AG10803 (cell line): ENCODE data around the gene KCNG2.

Source experiments
- DNase-seq: peaks from one replicate; pipeline ENCODE4 v3.0.0; 2010; ENCODE audit warnings: low read depth
- H3K4me3 ChIP-seq: 2 replicates; pipeline ENCODE4 v1.5.1; 2011; ENCODE audit warnings: mild to moderate bottlenecking, low read length, control low read depth
- CTCF ChIP-seq: conservative IDR thresholded peaks from 2 replicates; pipeline ENCODE4 v1.5.1; 2011; ENCODE audit warnings: mild to moderate bottlenecking, low read length, control low read depth, inconsistent platforms

KCNG2 gene

GRCh38 chr18:79816092-79816491, 18.4 kb downstream of the KCNG2 start:
- no peak for DNase-seq
- TF ChIP-seq CTCF: no peak
- H3K4me3 ChIP-seq: no peak overlapping the region

- no peak overlapping the region for H3K4me3 ChIP-seq
- no peak for DNase-seq
- TF ChIP-seq CTCF: no peak
Observed at GRCh38 chr18:79816981-79817606, 19.4 kb downstream of the KCNG2 start.

- TF ChIP-seq CTCF: no peak
- no peak overlapping the region for H3K4me3 ChIP-seq
- no peak for DNase-seq
Observed at GRCh38 chr18:79817607-79817998, 19.9 kb downstream of the KCNG2 start.

- no peak for TF ChIP-seq CTCF
- DNase-seq: no peak
- H3K4me3 ChIP-seq: no peak overlapping the region
Observed at GRCh38 chr18:79818036-79818435, 20.3 kb downstream of the KCNG2 start.

GRCh38 chr18:79818631-79819030, 20.9 kb downstream of the KCNG2 start:
- H3K4me3 ChIP-seq: no peak overlapping the region
- DNase-seq: no peak
- TF ChIP-seq CTCF: no peak

- H3K4me3 ChIP-seq: no peak overlapping the region
- TF ChIP-seq CTCF: no peak
- no peak for DNase-seq
Observed at GRCh38 chr18:79819064-79819967, 21.6 kb downstream of the KCNG2 start.

- H3K4me3 ChIP-seq: no peak overlapping the region
- DNase-seq: no peak
Observed at GRCh38 chr18:79819968-79820351, 22.2 kb downstream of the KCNG2 start.

More at GRCh38 chr18:79819968-79820351, 22.2 kb downstream of the KCNG2 start:
- no peak for TF ChIP-seq CTCF
